ENCODE results near the gene PAFAH1B1. TPM values are rescaled to one million over a fixed set of nuclear protein-coding genes. Genes with fewer than 3 reads are reported as not detected.
"Not testable (repeated sequence)": the region's sequence is repeated elsewhere in the genome, so short reads cannot be mapped to it uniquely, and the experiment has no call there.

PAFAH1B1 gene
- polyA plus RNA-seq, 4 donors = 40.2 to 85.0 (median 50.3) TPM

DNA sequence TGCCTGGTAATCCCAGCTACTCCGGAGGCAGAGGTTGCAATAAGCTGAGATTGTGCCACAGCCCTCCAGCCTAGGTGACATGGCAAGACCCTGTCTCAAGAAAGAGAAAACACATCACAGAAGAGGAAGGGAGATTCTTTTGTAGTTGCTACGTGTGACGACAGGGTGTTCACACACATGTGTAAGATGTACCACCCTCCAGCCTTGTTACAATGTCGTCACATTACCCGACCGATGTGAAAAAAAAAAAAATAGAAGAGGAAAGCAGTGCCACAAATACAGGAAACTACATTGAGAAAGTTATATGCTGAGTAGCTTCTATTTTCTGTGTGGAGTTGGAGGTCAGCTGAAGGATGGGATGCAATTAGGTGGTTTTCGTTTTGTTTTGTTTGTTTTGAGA lies 62.1 kb downstream of the PAFAH1B1 start:
- H3K4me3 ChIP-seq (ENCODE audit: low read depth in 1 of 3, low read length in 3 of 3) = no peak overlapping the region
- H3K27me3 ChIP-seq (ENCODE audit: control insufficient read depth in 3 of 3, insufficient read depth in 3 of 3, low read length in 3 of 3) = no peaks in the 10 kb centered on the region
- 68 to 84% (median 75%) methylated on average over 7 of the region's 7 CpGs for WGBS, 3 donors
- no peak for DNase-seq
- FAIRE-seq = no peak
- no peaks in the 10 kb centered on the region for H3K9me3 ChIP-seq (ENCODE audit: control insufficient read depth in 2 of 2, insufficient read depth in 1 of 2, low read depth in 1 of 2, low read length in 1 of 2)
- peaks cover 0 to 33% (median 5%) of the 10 kb centered on the region in 3 donors for H3K36me3 ChIP-seq (ENCODE audit: control insufficient read depth in 3 of 3, insufficient read depth in 2 of 3, low read depth in 1 of 3, low read length in 3 of 3)
- no peak overlapping the region for H3K27ac ChIP-seq (ENCODE audit: low read depth in 1 of 3, low read length in 2 of 3)
- no peaks in the 10 kb centered on the region for H3K4me1 ChIP-seq (ENCODE audit: control insufficient read depth in 3 of 3, insufficient read depth in 2 of 3, low read depth in 1 of 3, low read length in 2 of 3)

- Histone ChIP-seq H3K4me3 (ENCODE audit: low read depth in 1 of 3, low read length in 3 of 3) (no peak overlapping the region), H3K27ac (ENCODE audit: low read depth in 1 of 3, low read length in 2 of 3) (no peak overlapping the region), H3K9me3 (ENCODE audit: control insufficient read depth in 2 of 2, insufficient read depth in 1 of 2, low read depth in 1 of 2, low read length in 1 of 2) (no peaks in the 10 kb centered on the region), H3K4me1 (ENCODE audit: control insufficient read depth in 3 of 3, insufficient read depth in 2 of 3, low read depth in 1 of 3, low read length in 2 of 3) (no peaks in the 10 kb centered on the region), H3K36me3 (ENCODE audit: control insufficient read depth in 3 of 3, insufficient read depth in 2 of 3, low read depth in 1 of 3, low read length in 3 of 3) (peaks cover 0 to 31% (median 5%) of the 10 kb centered on the region in 3 donors), H3K27me3 (ENCODE audit: control insufficient read depth in 3 of 3, insufficient read depth in 3 of 3, low read length in 3 of 3) (no peaks in the 10 kb centered on the region)
- DNase-seq (no peak), FAIRE-seq (no peak)
- 0 to 19% (median 12%) methylated on average over 1 of the region's 1 CpG for WGBS, 3 donors
Measured at GRCh38 chr17:2656283-2656682, 62.8 kb downstream of the PAFAH1B1 start.

- H3K9me3 ChIP-seq (ENCODE audit: control insufficient read depth in 2 of 2, insufficient read depth in 1 of 2, low read depth in 1 of 2, low read length in 1 of 2); H3K4me1 ChIP-seq (ENCODE audit: control insufficient read depth in 3 of 3, insufficient read depth in 2 of 3, low read depth in 1 of 3, low read length in 2 of 3); H3K4me3 ChIP-seq (ENCODE audit: low read depth in 1 of 3, low read length in 3 of 3); H3K27ac ChIP-seq (ENCODE audit: low read depth in 1 of 3, low read length in 2 of 3); FAIRE-seq; H3K27me3 ChIP-seq (ENCODE audit: control insufficient read depth in 3 of 3, insufficient read depth in 3 of 3, low read length in 3 of 3): not testable (repeated sequence)
- peak in 1 of 2 donors; percentile 51 for DNase-seq
- peaks cover 0 to 39% (median 2%) of the 10 kb centered on the region in 3 donors for H3K36me3 ChIP-seq (ENCODE audit: control insufficient read depth in 3 of 3, insufficient read depth in 2 of 3, low read depth in 1 of 3, low read length in 3 of 3)
- WGBS, 3 donors = 62 to 71% (median 68%) methylated on average over 8 of the region's 8 CpGs
Measured at GRCh38 chr17:2659337-2659736, 65.9 kb downstream of the PAFAH1B1 start.

DNA sequence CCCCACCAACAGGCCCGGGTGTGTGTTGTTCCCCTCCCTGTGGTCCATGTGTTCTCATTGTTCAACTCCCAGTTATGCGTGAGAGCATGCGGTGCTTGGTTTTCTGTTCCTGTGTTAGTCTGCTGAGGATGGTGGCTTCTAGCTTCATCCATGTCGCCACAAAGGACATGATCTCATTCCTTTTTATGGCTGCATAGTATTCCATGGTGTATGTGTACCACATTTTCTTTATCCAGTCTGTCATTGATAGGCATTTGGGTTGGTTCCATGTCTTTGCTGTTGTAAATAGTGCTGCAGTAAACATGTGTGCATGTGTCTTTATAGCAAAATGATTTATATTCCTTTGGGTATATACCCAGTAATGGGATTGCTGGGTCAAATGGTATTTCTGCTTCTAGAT lies 67.0 kb downstream of the PAFAH1B1 start:
- 95 to 99% (median 98%) methylated on average over 4 of the region's 4 CpGs for WGBS, 3 donors

GRCh38 chr17:2672026-2672425 lies 78.6 kb downstream of the PAFAH1B1 start:
- Histone ChIP-seq H3K36me3 (ENCODE audit: control insufficient read depth in 3 of 3, insufficient read depth in 2 of 3, low read depth in 1 of 3, low read length in 3 of 3) (peaks cover 17 to 58% (median 22%) of the 10 kb centered on the region in 3 donors), H3K4me1 (ENCODE audit: control insufficient read depth in 3 of 3, insufficient read depth in 2 of 3, low read depth in 1 of 3, low read length in 2 of 3) (no peaks in the 10 kb centered on the region), H3K27me3 (ENCODE audit: control insufficient read depth in 3 of 3, insufficient read depth in 3 of 3, low read length in 3 of 3) (no peaks in the 10 kb centered on the region), H3K4me3 (ENCODE audit: low read depth in 1 of 3, low read length in 3 of 3) (no peak overlapping the region), H3K27ac (ENCODE audit: low read depth in 1 of 3, low read length in 2 of 3) (no peak overlapping the region), H3K9me3 (ENCODE audit: control insufficient read depth in 2 of 2, insufficient read depth in 1 of 2, low read depth in 1 of 2, low read length in 1 of 2) (no peaks in the 10 kb centered on the region)
- no peak for FAIRE-seq
- 85 to 94% (median 91%) methylated on average over 5 of the region's 5 CpGs for WGBS, 3 donors
- DNase-seq = no peak

More for the DNA sequence above, 67.0 kb downstream of the PAFAH1B1 start:
- H3K9me3 ChIP-seq (ENCODE audit: control insufficient read depth in 2 of 2, insufficient read depth in 1 of 2, low read depth in 1 of 2, low read length in 1 of 2); H3K4me3 ChIP-seq (ENCODE audit: low read depth in 1 of 3, low read length in 3 of 3); DNase-seq; H3K27me3 ChIP-seq (ENCODE audit: control insufficient read depth in 3 of 3, insufficient read depth in 3 of 3, low read length in 3 of 3); H3K4me1 ChIP-seq (ENCODE audit: control insufficient read depth in 3 of 3, insufficient read depth in 2 of 3, low read depth in 1 of 3, low read length in 2 of 3); FAIRE-seq; H3K27ac ChIP-seq (ENCODE audit: low read depth in 1 of 3, low read length in 2 of 3): not testable (repeated sequence)
- H3K36me3 ChIP-seq (ENCODE audit: control insufficient read depth in 3 of 3, insufficient read depth in 2 of 3, low read depth in 1 of 3, low read length in 3 of 3) = peaks cover 0 to 33% (median 2%) of the 10 kb centered on the region in 3 donors

GRCh38 chr17:2679247-2679646 lies 85.8 kb downstream of the PAFAH1B1 start:
- not testable (repeated sequence) for FAIRE-seq; H3K9me3 ChIP-seq (ENCODE audit: control insufficient read depth in 2 of 2, insufficient read depth in 1 of 2, low read depth in 1 of 2, low read length in 1 of 2); H3K4me3 ChIP-seq (ENCODE audit: low read depth in 1 of 3, low read length in 3 of 3); DNase-seq; H3K27me3 ChIP-seq (ENCODE audit: control insufficient read depth in 3 of 3, insufficient read depth in 3 of 3, low read length in 3 of 3); H3K27ac ChIP-seq (ENCODE audit: low read depth in 1 of 3, low read length in 2 of 3); H3K4me1 ChIP-seq (ENCODE audit: control insufficient read depth in 3 of 3, insufficient read depth in 2 of 3, low read depth in 1 of 3, low read length in 2 of 3)
- 98 to 100% (median 99%) methylated on average over 1 of the region's 1 CpG for WGBS, 3 donors
- peaks cover 3 to 48% (median 18%) of the 10 kb centered on the region in 3 donors for H3K36me3 ChIP-seq (ENCODE audit: control insufficient read depth in 3 of 3, insufficient read depth in 2 of 3, low read depth in 1 of 3, low read length in 3 of 3)

DNA sequence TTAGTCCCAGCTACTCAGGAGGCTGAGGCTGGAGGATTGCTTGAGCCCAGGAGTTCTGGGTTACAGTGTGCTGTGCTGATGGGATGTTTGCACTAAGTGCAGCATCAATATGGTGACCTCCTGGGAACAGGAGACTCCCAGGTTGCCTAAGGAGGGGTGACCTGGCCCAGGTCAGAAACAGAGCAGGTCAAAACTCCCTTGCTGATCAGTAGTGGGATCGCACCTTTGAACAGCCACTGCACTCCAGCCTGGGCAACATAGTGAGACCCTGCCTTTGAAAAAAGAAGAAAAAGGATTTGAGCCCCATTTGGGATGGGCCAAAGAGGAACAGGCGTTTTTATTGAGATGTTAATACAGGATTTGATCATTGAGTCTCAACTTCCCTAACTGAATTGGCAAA lies 87.5 kb downstream of the PAFAH1B1 start:
- H3K27ac ChIP-seq (ENCODE audit: low read depth in 1 of 3, low read length in 2 of 3) = no peak overlapping the region
- WGBS, 3 donors = 93 to 100% (median 95%) methylated on average over 2 of the region's 2 CpGs
- peaks cover 0 to 46% (median 18%) of the 10 kb centered on the region in 3 donors for H3K36me3 ChIP-seq (ENCODE audit: control insufficient read depth in 3 of 3, insufficient read depth in 2 of 3, low read depth in 1 of 3, low read length in 3 of 3)
- FAIRE-seq (no peak), DNase-seq (no peak)
- no peaks in the 10 kb centered on the region for H3K4me1 ChIP-seq (ENCODE audit: control insufficient read depth in 3 of 3, insufficient read depth in 2 of 3, low read depth in 1 of 3, low read length in 2 of 3)
- no peaks in the 10 kb centered on the region for H3K27me3 ChIP-seq (ENCODE audit: control insufficient read depth in 3 of 3, insufficient read depth in 3 of 3, low read length in 3 of 3)
- H3K4me3 ChIP-seq (ENCODE audit: low read depth in 1 of 3, low read length in 3 of 3) = no peak overlapping the region
- no peaks in the 10 kb centered on the region for H3K9me3 ChIP-seq (ENCODE audit: control insufficient read depth in 2 of 2, insufficient read depth in 1 of 2, low read depth in 1 of 2, low read length in 1 of 2)

GRCh38 chr17:2681650-2682049 lies 88.2 kb downstream of the PAFAH1B1 start:
- Histone ChIP-seq H3K27me3 (ENCODE audit: control insufficient read depth in 3 of 3, insufficient read depth in 3 of 3, low read length in 3 of 3) (no peaks in the 10 kb centered on the region), H3K36me3 (ENCODE audit: control insufficient read depth in 3 of 3, insufficient read depth in 2 of 3, low read depth in 1 of 3, low read length in 3 of 3) (peaks cover 0 to 43% (median 18%) of the 10 kb centered on the region in 3 donors), H3K4me3 (ENCODE audit: low read depth in 1 of 3, low read length in 3 of 3) (no peak overlapping the region), H3K27ac (ENCODE audit: low read depth in 1 of 3, low read length in 2 of 3) (no peak overlapping the region), H3K9me3 (ENCODE audit: control insufficient read depth in 2 of 2, insufficient read depth in 1 of 2, low read depth in 1 of 2, low read length in 1 of 2) (no peaks in the 10 kb centered on the region), H3K4me1 (ENCODE audit: control insufficient read depth in 3 of 3, insufficient read depth in 2 of 3, low read depth in 1 of 3, low read length in 2 of 3) (no peaks in the 10 kb centered on the region)
- no peak for DNase-seq
- no peak for FAIRE-seq
- 78 to 95% (median 84%) methylated on average over 7 of the region's 7 CpGs for WGBS, 3 donors
